ENCODE measurements around the gene PTPRB. TPM values are rescaled to one million over a fixed set of nuclear protein-coding genes. Genes with fewer than 3 reads are reported as not detected.

The PTPRB gene
- total RNA-seq, 1 experiment from 2014 or later: not detected

GRCh38 chr12:70608184-70608583 is 29.0 kb downstream of the PTPRB start:
- ChIA-PET POLR2A (ENCODE audit: low non-redundant PET) (no interaction called here), CTCF (no interaction called here)
- no TSS peak for BruUV-seq (replicated peaks)
- no peaks in the 10 kb centered on the region for H3K9me3 ChIP-seq (ENCODE audit: low read depth, low read length, poor library complexity, severe bottlenecking)
- TF ChIP-seq CTCF (conservative IDR thresholded peaks at IDR 0.05; ENCODE audit: low read depth, low read length) (no peak), EZH2 (IDR thresholded peaks at IDR 0.05; ENCODE audit: borderline replicate concordance, low read depth, low read length, poor library complexity, severe bottlenecking) (no peak)
- H3K4me1 ChIP-seq (ENCODE audit: insufficient read depth, low read length, poor library complexity, severe bottlenecking): no peaks in the 10 kb centered on the region
- no peak for DNase-seq (ENCODE audit: low spot score)
- intact Hi-C loops (cut with micrococcal nuclease; ENCODE audit: unreplicated experiment): no loop called here
- no peak overlapping the region for H3K27ac ChIP-seq (ENCODE audit: low read depth, low read length, poor library complexity, severe bottlenecking)
- peaks cover 27% of the 10 kb centered on the region for H3K27me3 ChIP-seq (replicated peaks; ENCODE audit: insufficient read depth, low read depth, low read length, poor library complexity)
- no peak overlapping the region for H3K4me3 ChIP-seq (ENCODE audit: low read depth, low read length, poor library complexity, severe bottlenecking)
- no peaks in the 10 kb centered on the region for H3K36me3 ChIP-seq (ENCODE audit: insufficient read depth, low read length, poor library complexity, severe bottlenecking)

- ChIA-PET POLR2A (ENCODE audit: low non-redundant PET) (no interaction called here), CTCF (no interaction called here)
- Histone ChIP-seq H3K27ac (ENCODE audit: low read depth, low read length, poor library complexity, severe bottlenecking) (no peak overlapping the region), H3K36me3 (ENCODE audit: insufficient read depth, low read length, poor library complexity, severe bottlenecking) (no peaks in the 10 kb centered on the region), H3K27me3 (replicated peaks; ENCODE audit: insufficient read depth, low read depth, low read length, poor library complexity) (peaks cover 27% of the 10 kb centered on the region), H3K9me3 (ENCODE audit: low read depth, low read length, poor library complexity, severe bottlenecking) (no peaks in the 10 kb centered on the region), H3K4me3 (ENCODE audit: low read depth, low read length, poor library complexity, severe bottlenecking) (no peak overlapping the region), H3K4me1 (ENCODE audit: insufficient read depth, low read length, poor library complexity, severe bottlenecking) (no peaks in the 10 kb centered on the region)
- intact Hi-C loops (cut with micrococcal nuclease; ENCODE audit: unreplicated experiment): no loop called here
- no peak for TF ChIP-seq EZH2 (IDR thresholded peaks at IDR 0.05; ENCODE audit: borderline replicate concordance, low read depth, low read length, poor library complexity, severe bottlenecking)
- TF ChIP-seq CTCF (conservative IDR thresholded peaks at IDR 0.05; ENCODE audit: low read depth, low read length): no peak
- no TSS peak for BruUV-seq (replicated peaks)
- DNase-seq (ENCODE audit: low spot score): no peak
Measured at GRCh38 chr12:70607107-70607506, 30.1 kb downstream of the PTPRB start.

- intact Hi-C loops (cut with micrococcal nuclease; ENCODE audit: unreplicated experiment): no loop called here
- Histone ChIP-seq H3K9me3 (ENCODE audit: low read depth, low read length, poor library complexity, severe bottlenecking) (no peaks in the 10 kb centered on the region), H3K27ac (ENCODE audit: low read depth, low read length, poor library complexity, severe bottlenecking) (no peak overlapping the region), H3K4me1 (ENCODE audit: insufficient read depth, low read length, poor library complexity, severe bottlenecking) (no peaks in the 10 kb centered on the region), H3K4me3 (ENCODE audit: low read depth, low read length, poor library complexity, severe bottlenecking) (no peak overlapping the region), H3K36me3 (ENCODE audit: insufficient read depth, low read length, poor library complexity, severe bottlenecking) (no peaks in the 10 kb centered on the region), H3K27me3 (replicated peaks; ENCODE audit: insufficient read depth, low read depth, low read length, poor library complexity) (peaks cover 27% of the 10 kb centered on the region)
- no TSS peak for BruUV-seq (replicated peaks)
- CTCF ChIA-PET: no interaction called here
- POLR2A ChIA-PET (ENCODE audit: low non-redundant PET): no interaction called here
- TF ChIP-seq CTCF (conservative IDR thresholded peaks at IDR 0.05; ENCODE audit: low read depth, low read length) (no peak), EZH2 (IDR thresholded peaks at IDR 0.05; ENCODE audit: borderline replicate concordance, low read depth, low read length, poor library complexity, severe bottlenecking) (no peak)
- DNase-seq (ENCODE audit: low spot score): no peak
Measured at GRCh38 chr12:70605976-70606375, 31.3 kb downstream of the PTPRB start.
